GM23338 (cell line): ENCODE measurements around the gene ATP6V1A.

Source experiments
- POLR2AphosphoS5 ChIP-seq: IDR thresholded peaks from 2 replicates; pipeline ENCODE4 v1.6.1; 2016; ENCODE audit warnings: antibody characterized with exemption, low read depth
- ZNF114 ChIP-seq: fragments of 250-450 bp; sonication (Bioruptor Pico); IDR thresholded peaks from 2 replicates; pipeline ENCODE4 v1.5.0; 2020; ENCODE audit warnings: mild to moderate bottlenecking, moderate library complexity
- TF ChIP-seq, protein P1 (sequence below), 2 experiments: fragments of 200-600 bp in 1 of 2; sonication (generic) in 1 of 2; conservative IDR thresholded peaks; 2 replicates each; pipeline versions ENCODE4 v1.5.1 to v1.6.1; 2016 to 2017; ENCODE audit warnings: antibody characterized with exemption in 2 of 2, low read depth in 2 of 2, mild to moderate bottlenecking in 2 of 2, moderate library complexity in 1 of 2

DNA sequence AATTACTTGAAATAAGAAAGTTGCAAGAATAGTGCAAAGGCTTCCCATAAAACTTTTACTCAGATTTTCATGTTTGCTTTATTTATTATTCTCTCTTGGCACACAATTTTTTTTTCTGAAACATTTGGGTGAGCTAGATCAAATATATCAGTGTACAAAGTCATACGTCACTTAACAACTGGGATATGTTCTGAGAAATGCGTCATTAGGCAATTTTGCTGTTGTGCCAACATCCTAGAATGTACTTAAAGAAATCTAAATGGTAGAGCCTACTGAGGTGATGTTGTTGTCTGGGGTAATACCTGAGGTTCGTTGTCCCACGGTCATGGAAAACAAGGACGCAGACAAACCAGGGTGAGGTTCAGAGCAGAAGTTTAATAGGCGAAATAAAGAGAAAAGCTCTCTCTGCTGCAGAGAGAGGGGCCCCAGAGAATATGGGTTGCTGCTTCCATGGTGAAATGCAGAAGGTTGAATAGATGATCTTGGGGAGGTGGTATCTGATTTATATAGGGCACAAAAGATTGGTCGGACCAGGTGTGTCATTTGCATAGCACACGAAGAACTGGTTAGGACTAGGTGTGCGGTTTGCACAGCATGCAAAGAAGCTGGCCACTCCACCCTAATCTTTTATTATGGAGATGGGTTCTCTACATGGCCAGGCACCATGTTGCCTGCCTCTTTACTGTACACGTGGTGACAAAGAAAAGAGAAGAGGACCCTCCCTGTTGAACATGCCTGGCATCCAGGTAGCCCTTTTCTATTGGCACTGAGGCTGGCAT is 82.9 kb downstream of the ATP6V1A start:
- TF ChIP-seq, protein P1, sequence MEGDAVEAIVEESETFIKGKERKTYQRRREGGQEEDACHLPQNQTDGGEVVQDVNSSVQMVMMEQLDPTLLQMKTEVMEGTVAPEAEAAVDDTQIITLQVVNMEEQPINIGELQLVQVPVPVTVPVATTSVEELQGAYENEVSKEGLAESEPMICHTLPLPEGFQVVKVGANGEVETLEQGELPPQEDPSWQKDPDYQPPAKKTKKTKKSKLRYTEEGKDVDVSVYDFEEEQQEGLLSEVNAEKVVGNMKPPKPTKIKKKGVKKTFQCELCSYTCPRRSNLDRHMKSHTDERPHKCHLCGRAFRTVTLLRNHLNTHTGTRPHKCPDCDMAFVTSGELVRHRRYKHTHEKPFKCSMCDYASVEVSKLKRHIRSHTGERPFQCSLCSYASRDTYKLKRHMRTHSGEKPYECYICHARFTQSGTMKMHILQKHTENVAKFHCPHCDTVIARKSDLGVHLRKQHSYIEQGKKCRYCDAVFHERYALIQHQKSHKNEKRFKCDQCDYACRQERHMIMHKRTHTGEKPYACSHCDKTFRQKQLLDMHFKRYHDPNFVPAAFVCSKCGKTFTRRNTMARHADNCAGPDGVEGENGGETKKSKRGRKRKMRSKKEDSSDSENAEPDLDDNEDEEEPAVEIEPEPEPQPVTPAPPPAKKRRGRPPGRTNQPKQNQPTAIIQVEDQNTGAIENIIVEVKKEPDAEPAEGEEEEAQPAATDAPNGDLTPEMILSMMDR (conservative IDR thresholded peaks at IDR 0.05; ENCODE audit: low read depth in 2 of 2): no peak
- TF ChIP-seq POLR2AphosphoS5 (no peak), ZNF114 (CRISPR knock-in tag) (no peak)
